Activated CD4-positive, CD25-positive, alpha-beta regulatory T cell treated with anti-CD3 and anti-CD28 coated beads, Interleukin-2, amount 50 U/mL, for 72 hours (primary cell): Measurements from ENCODE around the gene ANKH.

Source experiments
- DNase-seq: peaks from one replicate; pipeline ENCODE4 v3.0.0; 2021

Gene ANKH

DNA sequence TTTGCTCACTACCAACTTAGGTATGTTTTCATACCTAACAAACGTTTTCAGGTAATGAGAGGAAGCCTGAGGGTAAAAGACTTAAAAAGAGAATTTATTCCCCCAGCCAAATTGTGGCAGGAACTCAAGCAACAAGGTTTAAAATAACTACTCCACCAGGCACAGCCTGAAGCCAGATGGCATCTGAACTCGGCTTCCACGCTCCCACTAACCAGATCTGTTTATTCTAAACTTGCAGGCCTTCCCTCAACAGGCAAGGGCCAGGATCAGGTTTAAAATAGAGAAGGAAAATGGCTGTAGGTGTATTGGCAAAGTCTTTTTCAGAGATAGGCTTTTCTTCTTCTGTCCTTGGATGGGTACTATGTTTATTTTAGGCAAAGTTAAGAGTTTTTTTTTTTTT lies 117.6 kb downstream of the ANKH start:
- no peak for DNase-seq

DNA sequence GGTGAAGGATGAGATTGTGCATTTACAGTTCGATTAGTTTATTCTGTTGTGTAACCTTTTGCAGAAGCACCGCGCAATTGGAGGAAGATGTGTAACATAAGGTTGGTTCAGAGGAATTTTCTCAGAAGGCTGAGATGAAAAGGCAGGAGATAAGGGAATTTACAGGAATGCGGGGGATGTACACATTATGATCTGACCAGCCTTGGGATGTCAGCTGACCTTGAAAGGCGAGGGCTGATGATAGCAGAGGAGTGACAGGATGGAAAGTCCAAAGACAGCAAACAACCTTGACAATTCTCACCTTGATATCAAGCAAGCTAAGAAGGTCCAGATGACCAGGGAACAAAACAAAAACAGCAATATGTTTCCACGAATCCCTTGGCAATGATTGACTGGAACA lies 118.3 kb downstream of the ANKH start:
- no peak for DNase-seq

DNA sequence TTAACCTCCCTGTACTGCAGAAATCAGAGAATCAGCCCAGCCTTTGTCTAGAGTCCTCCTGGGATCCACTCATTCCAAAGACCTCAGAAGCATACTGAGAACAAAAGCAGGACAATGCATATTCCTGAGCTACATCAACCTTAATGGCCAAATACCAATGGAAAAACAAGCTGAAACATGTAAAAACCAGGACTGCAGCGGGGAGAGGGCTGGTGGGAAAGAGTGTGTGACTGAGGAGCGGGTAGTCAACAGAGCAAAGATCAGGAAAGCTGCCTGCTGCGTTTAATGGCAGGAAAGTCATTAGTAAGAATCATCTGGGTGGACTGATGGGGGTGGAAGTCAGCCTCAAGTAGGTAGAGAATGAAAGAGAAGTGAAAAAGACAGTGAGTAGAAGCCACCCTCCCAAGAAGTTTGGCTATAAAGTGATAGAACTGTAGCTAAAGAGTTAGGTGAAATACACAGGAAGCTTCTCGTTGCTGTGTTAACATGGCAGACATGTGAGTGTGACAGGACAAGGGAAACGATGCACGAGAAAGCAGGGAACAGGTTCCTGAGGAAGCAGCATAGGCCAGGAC lies 119.0 kb downstream of the ANKH start:
- DNase-seq = no peak

DNA sequence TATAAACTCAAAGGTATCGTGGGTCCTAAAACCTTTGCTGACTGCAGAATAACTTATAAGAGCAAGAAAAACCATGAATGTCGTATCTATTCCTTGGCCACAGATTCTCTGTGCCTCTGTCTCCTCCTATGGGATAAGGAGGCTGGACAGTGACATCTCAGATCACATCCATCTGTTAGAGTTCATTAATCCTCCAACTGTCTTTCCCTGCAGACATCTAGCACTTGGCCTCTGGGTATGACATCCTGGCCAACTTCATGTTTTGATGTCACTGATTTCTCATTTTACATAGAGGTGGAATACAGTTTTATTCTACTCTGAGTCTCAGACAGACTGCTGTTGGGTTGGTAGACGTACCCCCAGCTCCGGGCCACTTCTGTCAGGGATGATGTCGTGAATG lies 120.9 kb downstream of the ANKH start:
- DNase-seq = no peak

DNA sequence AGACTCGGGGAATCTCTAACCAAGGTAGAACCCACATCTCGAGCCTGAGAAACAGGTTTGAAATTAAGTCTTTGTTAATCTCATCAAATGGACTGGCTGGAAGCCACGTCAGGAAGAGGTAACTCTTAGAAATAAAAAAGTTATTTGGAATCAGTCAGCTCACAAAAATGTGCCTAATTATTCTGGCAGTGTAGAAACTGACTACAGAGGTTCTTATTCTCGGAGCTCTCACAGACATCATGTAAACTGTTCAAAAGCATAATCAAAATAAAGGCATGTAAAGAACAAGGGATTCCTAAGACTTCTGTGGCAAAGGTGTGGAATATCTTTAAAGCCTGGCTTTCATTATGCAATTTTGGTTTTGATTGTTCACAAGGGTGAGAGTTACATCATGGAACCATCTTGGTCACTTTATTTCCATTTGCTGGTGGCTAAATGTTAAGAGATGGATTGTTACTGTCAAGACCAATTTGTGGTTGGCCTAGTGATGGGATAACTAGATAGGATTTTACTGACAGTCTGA lies 121.9 kb downstream of the ANKH start:
- DNase-seq = no peak

DNA sequence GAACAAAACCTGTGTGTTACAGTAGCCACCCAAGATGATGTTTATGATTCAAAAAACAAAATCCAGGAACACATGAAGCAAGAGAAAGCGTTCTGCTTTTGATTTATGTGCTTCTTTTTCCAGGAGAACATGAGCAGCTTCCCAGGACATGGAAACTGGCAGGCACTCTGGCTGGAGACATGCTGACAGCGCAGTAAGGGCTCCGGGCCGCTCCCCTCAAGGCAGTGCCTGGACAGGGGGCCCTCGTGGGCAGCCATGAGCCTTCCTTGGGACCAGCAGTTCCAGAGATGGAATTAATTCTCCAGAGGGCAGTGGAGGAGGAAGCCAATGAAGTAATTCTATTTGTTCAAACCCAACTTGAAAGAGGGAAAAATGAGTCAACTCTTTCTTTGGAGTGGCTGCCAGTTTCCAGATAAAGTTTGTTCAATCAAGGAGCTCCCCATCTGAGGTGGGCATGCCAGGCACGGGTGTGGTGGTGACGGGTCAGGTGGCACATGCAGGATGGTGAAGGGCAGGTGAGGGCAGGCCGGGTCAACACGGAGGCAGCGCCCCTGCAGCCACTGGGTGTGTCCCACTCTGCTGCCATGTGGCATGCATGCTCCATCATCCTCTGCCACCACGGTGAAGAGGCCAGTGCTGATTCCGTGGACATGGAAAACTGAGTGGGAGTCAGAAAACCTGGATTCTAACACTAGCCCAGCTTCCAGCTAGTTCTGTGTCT lies 123.2 kb downstream of the ANKH start:
- DNase-seq = no peak

DNA sequence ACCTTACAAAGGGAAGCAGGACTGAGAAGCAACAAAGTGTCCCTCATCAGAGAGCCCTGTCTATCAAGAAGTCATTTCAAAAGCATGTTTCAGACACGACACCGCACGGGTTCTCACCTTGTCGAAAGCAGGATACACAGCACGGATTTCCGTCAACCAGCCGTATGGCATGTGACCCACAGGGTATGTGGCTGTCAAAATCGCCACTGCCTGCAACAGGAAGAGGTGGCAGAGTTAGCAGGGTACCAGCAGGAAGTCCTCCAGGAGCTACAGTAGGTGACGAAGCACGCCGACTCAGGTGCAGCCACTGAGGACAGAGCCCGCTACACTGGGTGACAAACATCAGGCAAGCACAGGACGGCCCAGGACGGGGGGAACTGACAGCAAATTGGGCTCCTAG lies 125.8 kb downstream of the ANKH start:
- no peak for DNase-seq

DNA sequence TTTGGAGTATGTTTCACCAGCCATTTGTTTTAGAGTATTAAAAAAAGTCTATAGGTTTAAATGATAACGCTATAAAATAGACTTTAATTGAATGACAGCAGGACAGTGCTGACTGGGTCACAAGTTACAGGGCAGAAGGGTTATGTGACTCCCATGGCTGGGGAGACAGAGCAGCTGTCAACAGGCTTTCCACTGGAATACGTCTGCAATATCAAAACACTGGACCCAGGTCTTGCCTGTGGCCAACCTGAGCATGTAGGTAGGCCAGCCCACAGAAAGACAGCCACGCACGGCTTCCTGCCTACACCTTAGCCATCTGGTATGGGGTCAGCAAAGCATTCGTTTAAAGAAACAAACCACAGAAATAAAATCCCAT lies 126.4 kb downstream of the ANKH start:
- DNase-seq = no peak

DNA sequence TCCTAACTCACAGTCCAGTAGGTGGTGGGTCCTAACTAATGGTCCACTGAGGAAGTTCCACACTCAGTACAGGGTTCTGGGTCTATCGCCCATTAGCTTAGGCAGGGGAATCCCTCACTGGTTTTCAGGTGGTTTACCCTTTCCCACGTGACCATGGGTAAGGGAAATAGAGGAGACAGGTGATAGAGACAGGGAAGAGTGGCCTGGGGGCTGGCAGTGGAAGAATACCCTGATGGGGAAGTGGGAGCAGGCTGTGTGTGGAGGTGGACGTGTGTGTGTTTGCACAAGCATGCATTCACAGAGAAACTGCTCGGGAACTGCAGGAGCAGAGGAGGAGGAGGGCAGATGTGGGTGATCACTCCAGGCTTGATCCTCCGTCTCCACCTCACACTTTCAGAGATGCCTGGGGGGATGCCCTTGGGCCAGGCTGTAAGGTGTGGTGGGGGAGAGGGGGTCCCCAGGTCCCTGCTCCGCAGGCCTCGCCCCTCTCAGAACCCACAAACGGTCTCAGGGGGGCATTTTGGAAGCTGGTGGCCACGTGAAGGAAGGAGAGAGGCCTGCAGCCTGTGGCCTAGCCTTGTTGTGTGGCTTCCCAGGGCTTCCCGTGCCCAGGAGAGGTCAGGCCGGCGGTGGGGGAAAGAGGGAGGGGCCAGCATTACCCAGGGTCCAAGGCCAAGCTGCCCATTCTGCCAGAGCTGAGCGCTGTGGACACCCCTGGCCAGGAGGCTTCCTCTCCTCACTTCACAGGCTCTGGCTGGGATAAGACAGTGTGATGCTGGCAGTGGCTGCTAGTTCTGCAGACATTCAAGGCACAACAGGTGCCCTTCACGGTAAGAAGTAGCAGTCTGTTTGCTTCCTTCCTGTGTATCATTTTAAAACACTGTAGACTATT lies 127.0 kb downstream of the ANKH start:
- no peak for DNase-seq

DNA sequence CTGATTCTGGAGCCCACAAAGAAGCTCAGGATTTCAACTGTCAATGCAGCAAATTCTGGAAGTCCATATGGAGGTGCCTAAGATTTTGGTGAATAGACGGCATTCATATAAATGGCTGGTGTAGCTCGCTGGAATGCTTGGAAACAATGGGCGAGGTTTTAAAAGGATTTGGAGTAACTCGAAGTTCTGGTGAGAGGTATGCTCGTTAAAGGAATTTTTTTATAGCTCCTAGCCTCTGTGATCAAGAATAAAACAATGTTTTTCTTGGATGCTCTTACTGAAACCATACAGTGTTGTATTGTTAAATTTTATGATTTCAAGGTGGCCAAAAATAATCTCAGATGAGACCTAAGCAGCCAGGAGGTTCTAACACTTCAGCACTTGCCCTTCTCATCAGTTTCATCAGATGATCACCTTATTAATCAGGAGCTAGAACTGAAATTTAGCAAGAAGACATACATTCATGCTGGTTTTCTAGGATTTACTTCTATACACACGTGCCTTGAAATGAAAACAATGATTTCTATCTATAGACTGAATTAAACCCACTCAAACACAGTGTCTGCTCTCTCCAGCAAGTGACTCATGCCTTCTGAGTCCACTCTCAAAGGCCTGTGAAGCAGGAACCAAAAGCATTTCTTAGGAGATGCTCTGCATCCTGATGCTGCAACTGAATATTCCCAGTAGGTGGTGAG lies 127.8 kb downstream of the ANKH start:
- DNase-seq = no peak

DNA sequence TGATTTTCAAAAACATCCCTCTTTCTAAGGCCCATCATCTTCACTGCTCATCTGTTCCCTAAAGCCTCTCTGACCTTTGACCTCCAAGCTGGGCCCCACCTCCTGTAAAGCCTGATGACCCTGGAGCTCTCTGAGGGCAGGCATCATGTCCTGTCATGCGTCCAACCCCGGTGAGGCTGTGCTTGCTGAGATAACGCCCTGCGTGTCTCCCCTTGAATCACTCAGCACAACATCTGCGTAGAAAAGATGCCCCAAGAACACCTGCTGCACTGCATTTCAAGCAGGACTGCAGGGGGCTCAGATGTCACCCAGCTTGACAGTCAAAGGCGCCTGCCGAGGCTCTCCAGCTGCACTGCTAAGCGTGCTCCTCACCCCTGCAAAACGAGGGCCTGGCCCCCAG lies 129.1 kb downstream of the ANKH start:
- no peak for DNase-seq

DNA sequence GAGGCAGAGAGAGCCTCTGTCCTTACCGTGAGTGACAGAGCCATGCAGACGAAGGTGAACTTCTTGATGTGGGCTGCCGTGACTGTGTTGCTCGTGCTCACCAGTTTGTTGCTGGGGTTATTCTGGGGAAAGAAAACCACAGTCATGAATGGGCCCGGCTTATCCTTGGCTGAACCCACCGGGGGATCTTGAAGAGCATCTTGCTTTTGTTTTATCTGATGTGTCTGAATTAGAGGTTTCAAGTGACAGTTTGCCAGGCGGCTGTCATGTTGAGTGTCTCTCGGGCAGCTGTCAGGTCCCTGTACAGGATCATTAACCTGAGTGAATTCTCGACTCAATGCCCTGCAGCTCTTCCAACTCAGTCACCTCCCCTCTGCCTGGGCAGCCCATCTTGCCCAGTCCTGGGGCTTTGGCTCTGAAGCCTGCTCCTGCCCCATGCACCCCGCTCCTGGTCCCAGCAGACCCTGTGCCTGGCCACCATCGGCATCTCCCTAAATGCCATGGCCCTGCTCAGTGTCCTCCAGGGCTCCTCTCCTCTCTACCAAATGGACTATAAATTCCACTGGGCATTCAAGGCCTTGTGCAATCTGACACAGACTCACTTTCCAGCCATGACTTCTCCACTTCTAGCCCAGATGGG lies 129.7 kb downstream of the ANKH start:
- DNase-seq = no peak

DNA sequence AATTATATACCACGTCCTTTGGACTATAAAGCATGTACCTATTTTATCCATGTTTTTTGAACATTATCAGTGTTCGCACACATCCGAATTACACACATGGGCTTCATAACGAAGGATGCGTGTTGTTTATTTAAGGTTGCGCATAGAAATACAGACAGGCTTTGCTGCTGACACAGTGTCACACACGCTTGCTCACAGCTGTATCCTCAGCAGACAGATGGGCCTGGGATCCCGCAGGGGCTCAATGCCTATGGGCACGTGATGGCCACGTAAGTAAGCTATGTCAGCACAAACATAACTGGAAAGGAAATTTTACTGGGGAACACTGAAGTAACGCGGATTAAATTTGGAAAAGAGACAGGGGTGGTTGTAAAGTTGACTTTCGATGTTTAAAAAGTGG lies 130.4 kb downstream of the ANKH start:
- DNase-seq = no peak

DNA sequence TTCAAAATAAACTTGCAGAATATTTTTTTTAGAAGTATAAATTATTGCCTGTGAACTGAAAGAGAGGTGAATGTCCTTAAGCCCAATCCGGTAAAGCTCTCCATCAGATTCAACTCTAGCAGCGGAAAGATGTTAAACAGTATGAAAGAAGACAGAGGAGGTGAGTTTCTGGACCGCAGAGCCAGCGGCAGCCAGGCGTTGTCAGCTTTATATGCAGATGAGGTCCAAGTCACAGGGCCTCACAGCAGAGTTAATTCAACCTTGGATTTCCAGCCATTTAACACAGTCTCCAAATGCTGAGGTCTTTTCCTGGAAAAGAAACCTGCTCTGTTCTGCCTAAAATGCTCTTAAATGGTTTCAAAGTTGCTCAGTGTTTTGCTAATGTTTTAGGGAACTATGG lies 131.6 kb downstream of the ANKH start:
- DNase-seq = no peak

DNA sequence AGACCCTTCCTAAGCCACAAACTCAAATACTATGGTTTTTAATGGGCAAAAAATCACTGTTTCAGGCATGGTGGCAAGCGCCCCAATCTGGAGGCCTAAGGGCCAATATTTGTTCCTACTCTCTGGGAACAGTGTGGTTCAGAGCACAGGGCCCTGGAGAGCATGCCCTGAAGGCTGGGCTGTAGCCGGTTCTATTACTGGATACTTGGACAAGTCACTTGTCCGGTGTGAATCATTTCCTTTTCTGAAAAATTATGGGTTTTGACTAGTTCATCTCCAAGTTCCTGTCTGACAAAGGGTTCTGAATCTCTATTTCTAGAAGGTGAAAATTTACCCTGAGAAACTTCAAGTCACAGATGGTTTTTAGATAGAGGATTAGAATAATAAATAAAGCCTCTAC lies 132.0 kb downstream of the ANKH start:
- DNase-seq = no peak

DNA sequence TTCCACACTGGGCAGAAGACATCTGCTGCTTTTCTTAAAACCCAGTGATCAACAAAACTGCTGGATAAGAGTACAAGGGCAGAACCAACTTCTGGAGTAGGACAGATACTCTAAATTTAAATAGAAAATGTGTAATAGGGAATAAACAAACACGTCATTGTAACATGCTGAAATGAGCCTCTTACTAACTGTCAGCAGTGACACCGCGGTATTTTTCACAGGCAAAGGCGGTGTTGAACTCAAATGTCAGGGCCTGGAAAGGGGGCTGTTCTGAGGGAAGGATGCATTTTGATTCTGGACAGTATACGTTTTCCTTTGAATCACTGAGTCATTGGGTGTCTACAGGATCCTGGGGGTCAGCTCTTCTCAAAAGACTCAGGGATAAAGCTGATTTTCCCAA lies 133.5 kb downstream of the ANKH start:
- DNase-seq = no peak

DNA sequence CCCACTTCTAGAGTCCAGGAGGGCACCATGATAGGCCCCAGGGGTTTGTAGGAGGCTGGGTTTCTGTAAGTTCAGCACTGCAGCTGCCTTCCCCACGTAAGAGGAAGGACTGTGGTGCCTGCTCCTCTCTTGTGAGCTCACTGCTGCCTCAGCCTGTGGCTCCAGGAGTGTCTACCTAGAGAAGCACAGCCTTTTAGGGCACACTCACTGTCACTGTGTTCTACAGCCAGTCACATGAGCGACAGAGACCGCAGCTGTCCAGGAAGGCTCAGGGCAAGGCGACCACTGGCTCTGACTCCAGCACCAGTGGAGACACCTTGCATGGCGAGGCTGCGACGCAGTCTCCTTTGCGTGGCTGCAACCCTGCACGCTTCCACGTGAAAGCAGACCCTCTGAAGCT lies 134.3 kb downstream of the ANKH start:
- no peak for DNase-seq

DNA sequence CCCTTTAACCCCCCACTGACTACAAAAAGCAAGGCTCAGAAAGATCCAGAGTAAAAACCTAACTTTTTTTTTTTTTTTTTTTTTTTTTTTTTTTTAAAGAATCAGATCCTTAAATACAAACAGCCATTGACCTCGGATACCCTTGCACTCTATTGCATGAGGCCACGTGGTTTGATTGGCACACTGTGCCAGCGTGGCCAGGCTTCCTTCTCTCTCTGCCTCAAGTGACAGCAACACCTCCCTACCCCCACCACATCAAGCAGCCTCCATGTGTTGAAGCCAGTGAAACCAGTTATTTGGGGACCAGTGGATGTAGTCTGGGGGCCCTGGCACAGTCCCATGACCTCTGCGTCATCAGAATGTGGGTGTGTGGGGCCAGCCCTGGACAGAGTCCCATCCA lies 135.6 kb downstream of the ANKH start:
- DNase-seq = no peak

DNA sequence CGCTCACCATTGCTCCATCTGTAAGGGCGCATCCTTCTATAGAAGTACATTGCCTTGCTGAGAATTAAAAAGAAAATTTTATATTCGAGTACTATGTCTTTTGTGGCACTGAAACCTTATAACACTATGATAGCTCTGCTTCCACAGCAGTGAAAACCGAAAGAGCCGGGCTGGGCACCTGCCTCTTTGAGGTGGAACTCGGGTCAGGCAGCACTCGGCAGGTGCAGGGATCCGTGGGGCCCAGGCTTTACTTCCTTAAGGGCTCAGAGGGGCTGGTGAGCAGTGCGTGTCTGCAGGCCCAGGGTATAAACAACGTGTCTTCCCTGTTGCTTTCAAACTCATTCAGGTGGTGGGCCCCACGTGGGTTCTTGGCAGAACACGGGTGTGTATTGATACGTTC lies 137.2 kb downstream of the ANKH start:
- DNase-seq = no peak

DNA sequence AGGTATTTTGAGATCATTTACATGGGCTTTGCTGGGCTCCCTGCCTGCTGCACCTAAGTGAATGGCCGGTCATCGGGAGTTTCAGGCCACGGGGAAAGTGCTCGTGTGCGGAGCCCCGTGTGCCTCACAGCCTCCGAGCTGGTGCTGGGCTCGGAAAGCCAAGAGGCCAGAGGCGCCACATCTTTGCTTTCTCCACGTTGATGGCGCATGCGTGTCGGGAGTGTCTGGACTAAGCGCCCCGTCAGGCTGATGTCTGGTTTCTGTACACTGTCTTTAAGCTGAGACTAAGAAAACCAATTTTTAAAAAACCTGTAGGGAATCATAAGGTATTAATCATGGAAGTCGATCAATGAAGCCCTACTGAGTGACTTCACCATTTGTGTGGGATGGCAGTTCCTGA lies 137.9 kb downstream of the ANKH start:
- no peak for DNase-seq

DNA sequence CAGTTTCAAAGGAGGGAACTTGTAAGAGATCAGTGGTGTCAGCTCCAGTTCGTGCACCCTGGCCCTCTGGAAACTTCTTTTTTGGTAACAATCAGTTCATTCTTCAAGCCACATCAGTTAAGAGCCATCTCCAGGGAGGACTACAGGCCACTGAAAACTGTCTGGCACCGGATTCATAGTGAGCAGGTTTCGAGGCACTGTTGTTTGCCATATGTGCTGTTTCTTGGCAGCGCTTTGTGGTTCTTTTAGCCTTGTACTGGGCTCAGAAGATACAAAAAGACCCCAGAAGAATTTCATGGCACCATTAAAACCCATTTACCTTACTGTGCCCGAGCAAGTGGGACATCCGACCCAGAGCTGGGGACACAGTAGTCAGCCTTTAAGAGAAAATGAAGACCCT lies 138.6 kb downstream of the ANKH start:
- no peak for DNase-seq

DNA sequence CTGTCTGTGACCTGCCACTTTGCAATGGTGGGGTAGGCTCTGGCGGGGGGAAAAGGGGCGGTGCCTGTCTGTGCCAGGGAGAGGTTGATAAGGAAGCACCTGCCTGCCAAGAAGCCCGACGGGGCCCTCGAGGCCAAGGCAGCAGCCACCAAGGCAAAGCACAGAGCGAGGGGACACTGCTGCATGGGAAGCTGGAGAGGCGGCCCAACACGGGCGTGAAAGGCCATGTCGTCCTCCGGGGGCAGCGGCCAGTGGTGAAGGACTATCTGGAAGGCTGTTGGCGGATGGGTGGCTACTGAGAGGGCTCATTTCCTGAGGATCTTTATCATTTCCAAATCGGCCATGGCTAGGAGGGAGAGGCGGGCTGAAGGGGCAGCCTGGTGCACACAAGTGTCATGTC lies 140.7 kb downstream of the ANKH start:
- no peak for DNase-seq

DNA sequence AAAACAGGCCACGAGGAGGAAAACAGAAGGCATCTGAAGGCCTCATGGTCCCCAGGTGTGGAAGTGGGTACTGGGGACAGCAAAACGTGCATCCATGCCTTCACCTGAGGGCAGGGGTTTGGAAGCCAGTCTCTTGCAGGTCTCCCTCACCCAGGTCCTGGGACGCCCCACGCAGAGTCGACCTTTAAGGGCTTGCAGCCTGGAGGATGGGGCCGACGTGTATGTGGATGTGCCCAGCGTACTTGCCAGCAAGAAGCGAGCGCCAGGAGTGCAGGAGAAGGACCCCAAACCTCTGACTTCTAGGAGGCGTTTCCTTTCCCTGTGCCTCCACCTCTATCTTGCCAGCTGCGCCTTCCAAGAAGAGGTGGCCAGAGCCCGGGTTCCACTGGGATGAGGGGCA lies 141.1 kb downstream of the ANKH start:
- no peak for DNase-seq
